ENCODE measurements around the gene CCDC8. TPM values are rescaled to one million over a fixed set of nuclear protein-coding genes. Genes with fewer than 3 reads are reported as not detected.
"Not testable (repeated sequence)": the region's sequence is repeated elsewhere in the genome, so short reads cannot be mapped to it uniquely, and the experiment has no call there.

CCDC8 gene
- total and polyA plus RNA-seq, 5 donors = 28.8 to 54.6 (median 48.4) TPM

DNA sequence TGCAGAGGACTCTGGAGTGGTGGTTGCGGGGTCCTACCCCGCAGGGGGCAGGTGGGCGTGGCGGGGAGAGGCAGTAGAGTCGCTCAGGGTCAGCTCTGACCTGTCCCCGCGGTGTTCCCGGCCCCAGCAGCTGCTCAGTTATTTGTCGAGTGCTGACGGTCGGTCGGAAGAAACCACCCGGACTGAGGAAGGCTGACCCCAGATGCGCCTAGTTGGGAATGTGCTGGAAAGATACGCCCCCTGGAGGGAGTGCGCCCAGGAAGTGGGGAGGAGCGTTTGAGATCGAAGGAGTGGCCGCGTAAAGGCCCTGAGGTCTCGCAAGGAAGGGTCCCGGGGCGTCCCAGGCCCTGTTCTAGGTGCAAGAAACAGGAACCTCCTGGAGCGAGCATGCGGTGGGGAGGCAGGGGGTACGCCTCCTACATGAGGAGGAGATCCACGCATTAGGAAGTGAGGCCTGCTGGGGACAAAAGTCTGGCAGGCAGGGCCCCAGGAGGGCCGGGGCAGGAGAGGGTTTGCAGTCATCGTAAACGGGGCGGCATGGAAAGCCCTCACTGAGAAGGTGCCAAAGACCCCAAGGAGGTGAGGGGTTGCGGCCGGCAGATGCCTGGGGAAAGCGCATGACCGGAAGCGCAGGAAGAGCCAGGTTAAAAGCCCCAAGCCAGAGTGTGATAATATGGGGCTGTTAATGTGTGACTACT, 9.2 kb downstream of the CCDC8 start:
- H3K4me1 ChIP-seq (ENCODE audit: control insufficient read depth, insufficient read depth, low read length) = peaks cover 4% of the 10 kb centered on the region
- peak; percentile 62 to 90 (median 83) for DNase-seq
- peak; percentile 56 to 64 for ATAC-seq
- peak overlapping the region; percentile 24 for H3K4me3 ChIP-seq (ENCODE audit: low read length)
- H3K27me3 ChIP-seq (ENCODE audit: control insufficient read depth, insufficient read depth) = no peaks in the 10 kb centered on the region
- no peaks in the 10 kb centered on the region for H3K9me3 ChIP-seq (ENCODE audit: control insufficient read depth, low read length)
- peak overlapping the region; percentile 10 for H3K27ac ChIP-seq (ENCODE audit: low read length)
- intact Hi-C loops (cut with DNase I) = loop anchor here in 1 of 4 donors (5.0 kb wide), 1 partner anchor 83 kb away; no protein-coding TSS in a partner anchor
- 2% methylated on average over 36 of the region's 36 CpGs for WGBS

DNA sequence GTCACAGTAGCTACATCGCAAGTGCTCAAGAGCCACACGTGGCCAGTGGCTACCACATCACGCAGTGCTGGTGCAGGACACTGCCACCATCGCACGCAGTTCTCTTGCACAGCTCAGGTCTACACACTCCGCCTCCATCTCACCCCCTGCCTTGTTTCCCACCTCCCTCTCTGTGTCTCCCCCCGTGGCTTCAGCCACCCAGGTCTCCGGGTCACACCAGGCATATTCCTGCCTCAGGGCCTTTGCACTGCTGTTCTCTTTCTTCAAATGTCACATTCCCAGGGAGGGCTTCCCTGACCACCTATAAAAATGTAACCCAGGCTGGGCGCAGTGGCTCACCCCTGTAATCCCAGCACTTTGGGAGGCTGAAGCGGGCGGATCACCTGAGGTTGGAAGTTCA, 10.6 kb downstream of the CCDC8 start:
- Histone ChIP-seq H3K9me3 (ENCODE audit: control insufficient read depth, low read length) (no peaks in the 10 kb centered on the region), H3K27me3 (ENCODE audit: control insufficient read depth, insufficient read depth) (no peaks in the 10 kb centered on the region), H3K4me1 (ENCODE audit: control insufficient read depth, insufficient read depth, low read length) (no peaks in the 10 kb centered on the region), H3K27ac (ENCODE audit: low read length) (no peak overlapping the region), H3K4me3 (ENCODE audit: low read length) (no peak overlapping the region)
- intact Hi-C loops (cut with DNase I) = loop anchor here (2.0 to 5.0 kb wide), 3 partner anchors 84 to 86 kb away; no protein-coding TSS in a partner anchor
- peak in 1 of 3 donors; percentile 45 for DNase-seq
- no peak for ATAC-seq
- WGBS = 89% methylated on average over 11 of the region's 11 CpGs

DNA sequence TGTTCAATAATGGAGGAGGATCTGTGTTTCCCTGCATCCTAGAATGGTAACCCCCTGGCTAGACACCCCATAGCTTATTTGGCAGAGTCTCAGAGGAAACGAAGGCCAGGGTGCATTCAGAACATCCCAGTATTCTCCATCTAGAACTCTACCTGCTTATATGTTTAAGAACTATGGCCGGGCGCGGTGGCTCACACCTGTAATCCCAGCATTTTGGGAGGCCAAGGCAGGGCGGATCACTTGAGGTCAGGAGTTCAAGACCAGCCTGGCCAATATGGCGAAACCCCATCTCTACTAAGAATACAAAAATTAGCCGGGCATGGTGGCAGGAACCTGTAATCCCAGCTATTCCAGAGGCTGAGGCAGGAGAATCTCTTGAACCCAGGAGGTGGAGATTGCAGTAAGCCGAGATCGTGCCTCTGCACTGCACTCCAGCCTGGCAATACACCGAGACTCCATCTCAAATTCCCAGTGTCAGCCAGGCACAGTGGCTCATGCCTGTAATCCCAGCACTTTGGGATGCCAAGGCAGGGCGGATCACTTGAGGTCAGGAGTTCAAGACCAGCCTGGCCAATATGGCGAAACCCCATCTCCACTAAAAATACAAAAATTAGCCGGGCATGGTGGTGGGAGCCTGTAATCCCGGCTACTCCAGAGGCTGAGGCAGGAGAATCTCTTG, 15.4 kb downstream of the CCDC8 start:
- ATAC-seq; H3K27me3 ChIP-seq (ENCODE audit: control insufficient read depth, insufficient read depth); H3K9me3 ChIP-seq (ENCODE audit: control insufficient read depth, low read length); H3K4me1 ChIP-seq (ENCODE audit: control insufficient read depth, insufficient read depth, low read length); H3K27ac ChIP-seq (ENCODE audit: low read length); H3K4me3 ChIP-seq (ENCODE audit: low read length): not testable (repeated sequence)
- DNase-seq = peak in 2 of 3 donors; percentile 15 to 26
- 91% methylated on average over 14 of the region's 14 CpGs for WGBS
- intact Hi-C loops (cut with DNase I) = loop anchor here in 2 of 4 donors (2.0 to 10.0 kb wide), 2 partner anchors 91 to 117 kb away; no protein-coding TSS in a partner anchor

DNA sequence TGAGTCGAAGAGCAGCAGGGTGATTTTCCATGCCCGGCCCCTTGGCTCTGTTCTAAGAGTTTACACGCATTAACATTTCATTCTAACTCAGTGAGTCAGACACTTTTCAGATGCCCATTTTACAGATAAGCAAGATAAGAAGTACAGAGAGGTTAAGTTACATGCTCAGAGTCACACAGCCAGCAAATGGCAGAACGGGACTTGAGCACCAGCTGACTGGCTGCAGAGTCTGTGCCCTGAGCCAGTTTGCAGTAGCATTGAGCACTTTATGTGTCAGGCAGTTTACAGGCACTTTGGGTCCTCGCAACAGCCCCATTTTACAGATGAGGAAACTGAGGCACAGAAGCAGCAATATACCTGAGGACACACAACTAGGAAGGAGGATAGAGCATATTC, 19.0 kb downstream of the CCDC8 start:
- H3K9me3 ChIP-seq (ENCODE audit: control insufficient read depth, low read length) = no peaks in the 10 kb centered on the region
- no peak overlapping the region for H3K4me3 ChIP-seq (ENCODE audit: low read length)
- ATAC-seq (no peak), DNase-seq (peak in 2 of 3 donors; percentile 4 to 49)
- intact Hi-C loops (cut with DNase I) = loop anchor here in 1 of 4 donors (2.0 to 10.0 kb wide), 2 partner anchors 94 to 120 kb away; no protein-coding TSS in a partner anchor
- H3K27ac ChIP-seq (ENCODE audit: low read length) = no peak overlapping the region
- WGBS = 82% methylated on average over 5 of the region's 5 CpGs
- no peaks in the 10 kb centered on the region for H3K4me1 ChIP-seq (ENCODE audit: control insufficient read depth, insufficient read depth, low read length)
- no peaks in the 10 kb centered on the region for H3K27me3 ChIP-seq (ENCODE audit: control insufficient read depth, insufficient read depth)

DNA sequence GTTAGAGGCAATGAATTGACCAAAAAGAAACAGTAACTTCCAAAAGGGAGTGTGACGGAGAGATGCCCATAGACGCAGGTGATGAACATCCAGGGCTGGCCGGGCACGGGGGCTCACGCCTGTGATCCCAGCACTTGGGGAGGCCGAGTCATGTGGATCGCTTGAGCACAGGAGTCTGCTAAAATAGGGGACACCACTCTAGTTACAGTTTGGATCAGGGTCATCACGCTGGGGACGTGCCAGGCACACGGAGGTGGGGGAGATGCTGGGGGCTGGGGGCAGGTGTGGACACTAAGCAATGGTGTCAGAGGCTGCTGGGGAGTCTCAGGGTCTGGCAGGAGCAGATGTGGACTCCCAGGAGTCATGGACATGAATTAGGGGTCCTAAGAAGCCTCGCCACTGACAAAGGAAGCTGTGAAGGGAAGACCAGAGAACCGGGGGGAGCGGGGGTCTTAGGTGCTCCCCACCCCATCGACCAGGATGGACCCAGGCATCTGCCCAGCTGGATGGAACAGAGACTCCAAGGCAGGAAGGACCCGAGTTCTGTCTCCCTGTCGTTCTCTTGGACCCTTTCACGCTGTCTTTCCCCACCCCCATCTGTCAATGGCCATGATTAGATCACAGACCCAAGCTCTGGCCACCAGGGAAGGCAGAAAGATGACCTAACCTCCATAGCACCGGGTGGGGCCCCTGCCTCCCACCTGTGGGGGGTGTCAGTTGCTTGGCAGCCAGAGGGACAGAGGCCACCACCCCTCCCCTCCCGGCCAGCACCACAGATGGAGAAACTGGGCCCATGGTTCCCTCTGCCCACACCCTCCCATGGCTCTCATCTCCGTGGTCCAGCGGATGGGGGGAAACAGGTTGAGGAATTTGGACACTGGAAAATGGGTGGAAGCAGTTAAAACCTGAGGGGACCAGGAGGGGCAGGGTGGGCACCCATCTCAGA, 19.6 kb downstream of the CCDC8 start:
- no peak overlapping the region for H3K4me3 ChIP-seq (ENCODE audit: low read length)
- H3K4me1 ChIP-seq (ENCODE audit: control insufficient read depth, insufficient read depth, low read length) = no peaks in the 10 kb centered on the region
- no peaks in the 10 kb centered on the region for H3K27me3 ChIP-seq (ENCODE audit: control insufficient read depth, insufficient read depth)
- WGBS = 71% methylated on average over 21 of the region's 21 CpGs
- ATAC-seq (peak; percentile 12 to 41), DNase-seq (peak in 2 of 3 donors; percentile 48 to 54)
- H3K27ac ChIP-seq (ENCODE audit: low read length) = no peak overlapping the region
- no peaks in the 10 kb centered on the region for H3K9me3 ChIP-seq (ENCODE audit: control insufficient read depth, low read length)
- intact Hi-C loops (cut with DNase I) = loop anchor here in 1 of 4 donors (2.0 to 10.0 kb wide), 2 partner anchors 95 to 121 kb away; no protein-coding TSS in a partner anchor

DNA sequence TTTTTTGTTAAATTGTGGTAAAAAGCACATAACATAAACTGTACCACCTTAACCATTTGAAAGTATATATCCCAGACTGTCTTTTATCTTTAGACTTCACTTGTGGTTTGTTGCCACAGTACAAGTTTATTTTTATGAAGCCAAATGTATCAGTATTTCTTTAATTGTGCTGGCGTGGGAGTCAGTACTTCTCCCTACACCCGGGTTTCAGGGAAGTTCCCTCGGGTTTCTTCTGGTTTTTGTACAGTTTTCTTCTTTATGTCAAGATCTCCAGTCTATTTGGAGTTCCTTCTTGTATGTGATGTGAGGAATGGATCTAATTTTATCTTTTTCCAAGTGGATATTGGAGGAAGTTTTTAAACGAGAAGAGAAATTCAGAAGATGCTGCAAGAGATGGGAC, 20.5 kb downstream of the CCDC8 start:
- 42% methylated on average over 4 of the region's 4 CpGs for WGBS
- Histone ChIP-seq H3K4me3 (ENCODE audit: low read length) (no peak overlapping the region), H3K4me1 (ENCODE audit: control insufficient read depth, insufficient read depth, low read length) (no peaks in the 10 kb centered on the region), H3K27ac (ENCODE audit: low read length) (no peak overlapping the region), H3K9me3 (ENCODE audit: control insufficient read depth, low read length) (no peaks in the 10 kb centered on the region), H3K27me3 (ENCODE audit: control insufficient read depth, insufficient read depth) (no peaks in the 10 kb centered on the region)
- intact Hi-C loops (cut with DNase I) = loop anchor here in 1 of 4 donors (10.0 kb wide), 1 partner anchor 122 kb away; no protein-coding TSS in a partner anchor
- DNase-seq = no peak
- ATAC-seq = no peak

DNA sequence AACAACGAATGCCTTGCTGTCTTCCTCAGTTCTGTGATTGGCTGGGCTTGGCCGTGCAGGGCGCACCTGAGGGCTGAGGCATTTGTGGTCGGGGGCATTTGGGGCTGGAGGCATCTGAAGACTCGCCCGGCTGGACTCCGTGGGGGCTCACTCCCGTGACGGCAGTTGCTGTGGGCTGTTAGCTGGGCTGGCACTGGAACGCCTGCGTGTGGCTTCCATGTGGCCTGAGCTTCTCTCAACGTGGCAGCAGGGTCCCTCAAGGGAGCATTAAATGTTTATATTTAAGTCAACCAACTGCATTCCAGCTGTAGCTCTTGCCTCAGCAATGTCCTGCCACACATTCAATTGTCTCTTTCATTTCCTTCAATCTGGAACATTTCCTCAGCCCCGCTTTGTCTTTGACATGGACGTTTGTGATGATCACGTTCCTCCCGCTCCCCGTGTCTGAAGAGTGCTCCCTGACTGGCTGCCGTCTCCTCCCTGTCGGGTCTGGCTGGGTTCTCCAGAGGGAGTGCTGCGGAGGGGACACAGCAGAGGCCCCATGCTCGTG, 21.0 kb downstream of the CCDC8 start:
- peak; percentile 13 to 48 (median 36) for DNase-seq
- H3K9me3 ChIP-seq (ENCODE audit: control insufficient read depth, low read length) = no peaks in the 10 kb centered on the region
- no peaks in the 10 kb centered on the region for H3K27me3 ChIP-seq (ENCODE audit: control insufficient read depth, insufficient read depth)
- H3K4me1 ChIP-seq (ENCODE audit: control insufficient read depth, insufficient read depth, low read length) = no peaks in the 10 kb centered on the region
- 48% methylated on average over 21 of the region's 21 CpGs for WGBS
- no peak overlapping the region for H3K4me3 ChIP-seq (ENCODE audit: low read length)
- intact Hi-C loops (cut with DNase I) = loop anchor here in 1 of 4 donors (10.0 kb wide), 1 partner anchor 122 kb away; no protein-coding TSS in a partner anchor
- no peak for ATAC-seq
- H3K27ac ChIP-seq (ENCODE audit: low read length) = no peak overlapping the region

DNA sequence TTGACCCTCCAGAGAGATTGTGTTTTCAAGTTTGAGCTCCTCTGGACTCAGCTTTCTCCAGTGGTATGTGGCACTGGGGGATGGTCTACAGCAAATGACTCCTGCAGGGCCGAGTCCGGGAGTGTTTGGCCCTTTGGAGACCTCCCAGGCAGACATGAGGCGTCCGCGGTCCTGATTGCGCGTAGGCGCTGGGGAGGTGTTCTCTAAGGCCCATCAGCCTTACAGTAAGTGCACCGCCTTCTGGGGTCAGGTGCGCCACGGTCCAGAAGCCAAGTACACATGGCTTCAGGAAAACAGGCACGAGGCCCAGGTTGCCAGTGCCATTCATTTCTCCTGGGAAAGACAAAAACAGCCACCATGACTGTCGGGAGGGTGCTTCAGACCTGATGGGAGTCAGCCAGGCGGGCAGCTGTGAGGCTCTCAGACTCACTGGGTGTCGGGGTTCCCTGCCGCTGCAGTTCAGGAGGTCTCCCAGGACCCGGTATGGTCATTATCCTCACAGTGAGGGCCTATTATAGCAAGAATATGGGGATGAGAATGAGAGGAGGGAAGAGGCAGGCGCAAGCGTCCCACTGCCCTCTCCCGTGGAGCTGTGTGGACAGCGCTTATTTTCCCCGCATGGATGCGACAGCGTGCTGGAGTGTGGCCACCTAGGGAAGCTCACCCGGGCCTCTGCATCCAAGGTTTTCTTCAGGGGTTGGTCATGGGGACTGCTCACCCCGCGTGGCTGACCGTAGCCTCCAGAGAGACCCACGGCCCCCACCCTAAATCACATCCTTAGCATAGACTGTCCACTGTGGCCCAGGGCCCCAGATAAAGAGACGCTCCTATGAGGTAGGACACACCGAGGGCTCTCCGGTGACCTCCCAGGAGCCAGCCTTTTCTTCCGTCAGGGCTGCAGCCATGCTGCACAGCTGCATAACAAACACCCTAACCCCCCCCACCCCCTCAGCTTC, 21.8 kb downstream of the CCDC8 start:
- ATAC-seq (no peak), DNase-seq (peak; percentile 7 to 47 (median 46))
- Histone ChIP-seq H3K9me3 (ENCODE audit: control insufficient read depth, low read length) (no peaks in the 10 kb centered on the region), H3K27ac (ENCODE audit: low read length) (no peak overlapping the region), H3K4me3 (ENCODE audit: low read length) (no peak overlapping the region), H3K27me3 (ENCODE audit: control insufficient read depth, insufficient read depth) (no peaks in the 10 kb centered on the region), H3K4me1 (ENCODE audit: control insufficient read depth, insufficient read depth, low read length) (no peaks in the 10 kb centered on the region)
- 89% methylated on average over 33 of the region's 33 CpGs for WGBS
- intact Hi-C loops (cut with DNase I) = loop anchor here in 1 of 4 donors (10.0 kb wide), 1 partner anchor 123 kb away; no protein-coding TSS in a partner anchor

DNA sequence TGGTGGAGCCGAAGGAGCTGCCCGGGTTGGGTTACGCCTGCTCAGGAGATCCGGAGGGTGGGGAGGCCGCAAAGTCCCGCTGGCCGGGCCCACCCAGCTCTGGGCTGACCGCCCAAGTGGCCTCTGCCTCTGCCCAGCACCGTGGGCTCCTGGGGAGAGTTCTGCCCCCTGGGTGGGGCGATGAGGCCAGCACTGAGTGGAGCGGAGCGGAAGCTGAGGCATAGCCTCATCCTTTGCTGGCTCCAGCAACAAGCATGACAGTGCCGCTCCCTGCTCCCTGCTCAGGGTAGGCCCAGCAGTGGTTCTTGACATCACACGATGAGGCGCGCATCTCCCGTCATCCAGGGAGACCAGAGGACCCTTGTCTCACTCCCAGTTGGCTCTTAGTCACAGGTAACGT, 22.5 kb downstream of the CCDC8 start:
- Histone ChIP-seq H3K27me3 (ENCODE audit: control insufficient read depth, insufficient read depth) (no peaks in the 10 kb centered on the region), H3K4me1 (ENCODE audit: control insufficient read depth, insufficient read depth, low read length) (no peaks in the 10 kb centered on the region), H3K9me3 (ENCODE audit: control insufficient read depth, low read length) (no peaks in the 10 kb centered on the region), H3K27ac (ENCODE audit: low read length) (no peak overlapping the region), H3K4me3 (ENCODE audit: low read length) (no peak overlapping the region)
- 86% methylated on average over 18 of the region's 18 CpGs for WGBS
- intact Hi-C loops (cut with DNase I) = loop anchor here in 1 of 4 donors (10.0 kb wide), 1 partner anchor 124 kb away; no protein-coding TSS in a partner anchor
- DNase-seq (peak; percentile 19 to 64 (median 50)), ATAC-seq (peak in 1 of 2 donors; percentile 14)

All from right cardiac atrium (tissue), 5 donors.